B cell (primary cell): ENCODE measurements around the gene RGS19. TPM values are rescaled to one million over a fixed set of nuclear protein-coding genes. Genes with fewer than 3 reads are reported as not detected.

Experiments
- ATAC-seq: fragments of 200-7000 bp; cut with Tn5 transposase; one replicate; pipeline ENCODE4 v1.10.0; 2021; ENCODE audit warnings: low read depth, mild to moderate bottlenecking, moderate number of reproducible peaks, moderate library complexity
- CTCF ChIA-PET: fragments of 350-600 bp; sonication (Branson Sonifier 250); formaldehyde crosslinking; loops from one replicate; lab custom pipeline; 2021; ENCODE audit warnings: antibody characterized with exemption, inconsistent platforms; lab: Charles Lee
- POLR2A ChIA-PET: fragments of 350-600 bp; sonication (Branson Sonifier 250); formaldehyde crosslinking; loops from one replicate; lab custom pipeline; 2021; ENCODE audit warnings: antibody characterized with exemption; lab: Charles Lee
- DNase-seq: peaks from one replicate; pipeline ENCODE4 v3.0.0; 2013
- H2AFZ ChIP-seq: 2 replicates; pipeline ENCODE4 v1.6.1; 2012; ENCODE audit warnings: mild to moderate bottlenecking, low read depth, low read length; ENCODE audit not compliant: insufficient read depth, poor library complexity, severe bottlenecking
- H3K27ac ChIP-seq, 2 donors: 1 replicate in 1 of 2; 2 replicates in 1 of 2; pipeline ENCODE4 v1.5.1; 2012 to 2013; ENCODE audit warnings: low read length in 2 of 2, mild to moderate bottlenecking in 2 of 2, moderate library complexity in 1 of 2
- H3K27me3 ChIP-seq, 4 experiments: fragments of 200-600 bp in 1 of 4; sonication (generic) in 1 of 4; replicated peaks in 1 of 4; 1 replicate in 2 of 4; 2 replicates in 2 of 4; pipeline versions ENCODE4 v1.6.1 to v1.7.0; 2013 to 2016; ENCODE audit warnings: low read length in 3 of 4, mild to moderate bottlenecking in 2 of 4, mixed read lengths in 1 of 4, moderate library complexity in 1 of 4; ENCODE audit not compliant: insufficient read depth in 4 of 4, control insufficient read depth in 3 of 4; ENCODE audit errors: control extremely low read depth in 1 of 4
- H3K36me3 ChIP-seq, 2 experiments: replicated peaks in 1 of 2; 1 replicate in 1 of 2; 2 replicates in 1 of 2; pipeline versions ENCODE4 v1.6.1 to v1.7.1; 2013; ENCODE audit warnings: low read length in 1 of 2; ENCODE audit not compliant: insufficient read depth in 2 of 2, control insufficient read depth in 1 of 2; ENCODE audit errors: control extremely low read depth in 1 of 2, extremely low read depth in 1 of 2
- H3K4me1 ChIP-seq, 2 donors: fragments of 200-600 bp in 1 of 2; sonication (generic) in 1 of 2; 1 replicate in 1 of 2; 2 replicates in 1 of 2; pipeline versions ENCODE4 v1.5.1 to v1.6.1; 2013 to 2017; ENCODE audit warnings: low read length in 2 of 2; ENCODE audit not compliant: control insufficient read depth in 2 of 2, insufficient read depth in 2 of 2
- H3K4me2 ChIP-seq: replicated peaks from 2 replicates; pipeline ENCODE3; 2012; ENCODE audit warnings: mild to moderate bottlenecking, low read depth, low read length; ENCODE audit not compliant: poor library complexity, severe bottlenecking
- H3K4me3 ChIP-seq, 5 experiments: fragments of 200-600 bp in 1 of 5; sonication (generic) in 1 of 5; 1 replicate in 3 of 5; 2 replicates in 2 of 5; pipeline versions ENCODE4 v1.5.1 to v1.7.0; 2011 to 2016; ENCODE audit warnings: low read length in 4 of 5, mild to moderate bottlenecking in 4 of 5, low read depth in 2 of 5, control low read depth in 1 of 5, moderate library complexity in 1 of 5; ENCODE audit not compliant: insufficient read depth in 1 of 5; ENCODE audit errors: control extremely low read depth in 1 of 5, extremely low read depth in 1 of 5
- H3K79me2 ChIP-seq: fragments of 200-600 bp; sonication (generic); one replicate; pipeline ENCODE4 v1.6.0; 2016; ENCODE audit warnings: low read length; ENCODE audit not compliant: control insufficient read depth, insufficient read depth
- H3K9ac ChIP-seq: fragments of 200-600 bp; sonication (generic); 2 replicates; pipeline ENCODE4 v1.6.1; 2017; ENCODE audit warnings: mild to moderate bottlenecking, low read length, moderate library complexity
- H3K9me3 ChIP-seq, 3 donors: one replicate each; pipeline versions ENCODE4 v1.6.1 to v1.7.1; 2013; ENCODE audit warnings: low read length in 2 of 3; ENCODE audit not compliant: control insufficient read depth in 2 of 3, insufficient read depth in 1 of 3; ENCODE audit errors: control extremely low read depth in 1 of 3
- H4K20me1 ChIP-seq: 2 replicates; pipeline ENCODE4 v1.6.0; 2012; ENCODE audit warnings: mild to moderate bottlenecking, low read length; ENCODE audit not compliant: insufficient read depth, control insufficient read depth, poor library complexity, severe bottlenecking
- H3K27ac Mint-ChIP-seq: one replicate; pipeline ENCODE4 v1.8.0; 2021; ENCODE audit warnings: mixed read lengths
- H3K27me3 Mint-ChIP-seq: one replicate; pipeline ENCODE4 v1.8.0; 2021; ENCODE audit warnings: mixed read lengths
- H3K4me1 Mint-ChIP-seq: one replicate; pipeline ENCODE4 v1.8.0; 2021; ENCODE audit warnings: mixed read lengths
- H3K4me3 Mint-ChIP-seq: one replicate; pipeline ENCODE4 v1.8.0; 2021; ENCODE audit warnings: mixed read lengths
- H3K9me3 Mint-ChIP-seq: one replicate; pipeline ENCODE4 v1.8.0; 2022; ENCODE audit warnings: mixed read lengths; ENCODE audit not compliant: insufficient read depth
- EZH2 ChIP-seq: IDR thresholded peaks from 2 replicates; pipeline ENCODE4 v1.6.1; 2012; ENCODE audit warnings: borderline replicate concordance, low read depth, mild to moderate bottlenecking, moderate library complexity, low read length; ENCODE audit not compliant: insufficient read depth, poor library complexity, severe bottlenecking
- WGBS: methylation state at CpG from one replicate; pipeline ENCODE4 v1.1.5; 2013; ENCODE audit warnings: missing lambda C conversion rate; ENCODE audit not compliant: insufficient coverage; 5-methylcytosine and 5-hydroxymethylcytosine counted together
- intact Hi-C: fragments of 100-400 bp; cut with micrococcal nuclease; formaldehyde crosslinking; loops from one replicate; pipeline ENCODE4 v1.10.0; 2022
- polyA plus RNA-seq: library from polyadenylated mRNA; depleted of rRNA; stranded (reverse); fragments of >200 nt; gene quantifications from 2 replicates; pipeline ENCODE4 v1.2.3, GENCODE V29; 2012
- small RNA-seq: library from RNA; depleted of rRNA; stranded (forward); fragments of <200 nt; gene quantifications from one replicate; pipeline ENCODE3, GENCODE V24; 2012; ENCODE audit warnings: low replicate concordance, low read depth; ENCODE audit not compliant: insufficient read length
- total RNA-seq, 2 donors: library from RNA; stranded (reverse); fragments of 120-200 nt in 1 of 2; gene quantifications; 1 replicate in 1 of 2; 2 replicates in 1 of 2; pipeline versions ENCODE4 v1.2.3 to v1.2.4, GENCODE V29; 2013 to 2022
- TF ChIP-seq, protein P1 (sequence below): fragments of 200-600 bp; IDR thresholded peaks from one replicate; pipeline ENCODE4 v1.8.0; 2022; ENCODE audit warnings: antibody characterized with exemption, mild to moderate bottlenecking

RGS19 gene
- total and polyA plus RNA-seq, 2 donors (not counting 1 experiment from before 2014, with no cell fraction given), result 69.4 to 203 TPM

DNA sequence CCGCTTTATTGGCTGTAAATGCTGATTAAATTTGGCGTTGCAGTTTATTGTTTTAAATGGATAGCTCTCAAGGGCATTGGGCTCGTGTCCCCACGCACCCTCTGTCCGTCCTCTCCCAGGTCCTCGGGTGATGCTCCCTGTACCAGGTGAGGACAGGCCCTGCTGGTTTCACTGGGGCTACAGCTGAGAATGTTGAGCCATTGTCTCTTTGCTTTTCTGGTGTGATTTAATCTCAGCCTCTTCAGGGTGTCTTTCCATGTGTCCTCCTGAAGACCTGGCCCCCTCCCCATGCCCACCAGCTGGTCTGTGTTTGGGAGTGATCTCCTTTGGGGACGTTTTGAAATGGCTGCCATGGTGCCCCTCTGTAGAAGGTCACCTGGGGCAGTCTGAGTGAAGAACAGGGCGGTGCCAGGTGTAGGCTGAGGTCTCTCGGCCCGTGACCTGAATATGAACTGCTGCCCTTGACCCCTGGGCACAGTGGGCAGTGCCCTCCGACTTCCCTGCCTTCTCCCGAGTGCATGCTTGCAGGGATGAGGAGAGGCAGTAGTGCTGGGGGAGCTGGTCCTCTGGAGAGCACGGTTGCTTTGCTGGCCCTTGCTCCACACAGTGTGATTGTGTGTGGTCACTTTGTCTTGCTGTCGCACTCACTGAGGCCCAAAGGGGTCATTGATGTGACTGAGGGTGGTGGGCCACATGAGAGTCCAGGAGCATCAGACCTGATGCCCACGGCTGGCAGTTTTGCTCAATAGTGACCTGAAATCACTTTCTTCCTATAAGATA is 55.8 kb downstream of the RGS19 start:
- Histone ChIP-seq H3K9ac (no peak overlapping the region), H3K9me3 (no peaks in the 10 kb centered on the region), H2AFZ (no peak overlapping the region), H3K27me3 (no peaks in the 10 kb centered on the region), H3K4me3 (no peak overlapping the region), H3K4me2 (no peak overlapping the region), H3K4me1 (no peaks in the 10 kb centered on the region), H3K36me3 (peaks cover 3 to 87% of the 10 kb centered on the region in 2 experiments), H4K20me1 (peaks cover 64% of the 10 kb centered on the region), H3K79me2 (peaks cover 31% of the 10 kb centered on the region), H3K27ac (no peak overlapping the region)
- over 99% methylated on average over 12 of the region's 15 CpGs for WGBS
- Mint-ChIP-seq H3K27ac (no peak overlapping the region), H3K9me3 (no peaks in the 10 kb centered on the region), H3K4me1 (no peaks in the 10 kb centered on the region), H3K4me3 (no peak overlapping the region), H3K27me3 (no peaks in the 10 kb centered on the region)
- intact Hi-C loops, result no loop called here
- TF ChIP-seq, protein P1, sequence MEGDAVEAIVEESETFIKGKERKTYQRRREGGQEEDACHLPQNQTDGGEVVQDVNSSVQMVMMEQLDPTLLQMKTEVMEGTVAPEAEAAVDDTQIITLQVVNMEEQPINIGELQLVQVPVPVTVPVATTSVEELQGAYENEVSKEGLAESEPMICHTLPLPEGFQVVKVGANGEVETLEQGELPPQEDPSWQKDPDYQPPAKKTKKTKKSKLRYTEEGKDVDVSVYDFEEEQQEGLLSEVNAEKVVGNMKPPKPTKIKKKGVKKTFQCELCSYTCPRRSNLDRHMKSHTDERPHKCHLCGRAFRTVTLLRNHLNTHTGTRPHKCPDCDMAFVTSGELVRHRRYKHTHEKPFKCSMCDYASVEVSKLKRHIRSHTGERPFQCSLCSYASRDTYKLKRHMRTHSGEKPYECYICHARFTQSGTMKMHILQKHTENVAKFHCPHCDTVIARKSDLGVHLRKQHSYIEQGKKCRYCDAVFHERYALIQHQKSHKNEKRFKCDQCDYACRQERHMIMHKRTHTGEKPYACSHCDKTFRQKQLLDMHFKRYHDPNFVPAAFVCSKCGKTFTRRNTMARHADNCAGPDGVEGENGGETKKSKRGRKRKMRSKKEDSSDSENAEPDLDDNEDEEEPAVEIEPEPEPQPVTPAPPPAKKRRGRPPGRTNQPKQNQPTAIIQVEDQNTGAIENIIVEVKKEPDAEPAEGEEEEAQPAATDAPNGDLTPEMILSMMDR, result no peak
- no peak for TF ChIP-seq EZH2
- no peak for DNase-seq
- no peak for ATAC-seq
- CTCF ChIA-PET, result interaction anchor here (0.8 kb wide), 1 partner anchor 321 kb away, joined by 3 read pairs; no protein-coding TSS in a partner anchor
- POLR2A ChIA-PET, result no interaction called here

Small RNAs within 50 kb of the gene (small RNA-seq; reads per million reads assigned to genes)
- gene AL355803.1 (not detected), gene MIR6813 (not detected)

Other genes with a start within 250 kb of the RGS19 start
- 0.64 and 1.6 TPM in 2 replicates for gene ZBTB46, start 248.3 kb downstream of the RGS19 start, total RNA-seq
- 0.16 and 0.30 TPM in 2 replicates for gene ZBTB46, start 248.3 kb downstream of the RGS19 start, polyA plus RNA-seq
- not detected in 2 replicates for gene ABHD16B, start 218.0 kb downstream of the RGS19 start, total RNA-seq
- gene ABHD16B, start 218.0 kb downstream of the RGS19 start, polyA plus RNA-seq, result not detected in 2 replicates
- gene TPD52L2, start 214.2 kb downstream of the RGS19 start, total RNA-seq, result 41.1 and 41.3 TPM in 2 replicates
- 39.9 and 45.6 TPM in 2 replicates for gene TPD52L2, start 214.2 kb downstream of the RGS19 start, polyA plus RNA-seq
- gene DNAJC5, start 184.4 kb downstream of the RGS19 start, total RNA-seq, result 32.6 and 33.3 TPM in 2 replicates
- 12.2 and 13.4 TPM in 2 replicates for gene DNAJC5, start 184.4 kb downstream of the RGS19 start, polyA plus RNA-seq
- gene UCKL1, start 123.1 kb downstream of the RGS19 start, total RNA-seq, result 104 and 106 TPM in 2 replicates
- 184 and 199 TPM in 2 replicates for gene UCKL1, start 123.1 kb downstream of the RGS19 start, polyA plus RNA-seq
- 10.4 and 10.5 TPM in 2 replicates for gene ZNF512B, start 109.6 kb downstream of the RGS19 start, total RNA-seq
- gene ZNF512B, start 109.6 kb downstream of the RGS19 start, polyA plus RNA-seq, result 5.5 and 8.8 TPM in 2 replicates
- gene SAMD10, start 99.9 kb downstream of the RGS19 start, total RNA-seq, result 9.8 and 12.7 TPM in 2 replicates
- 27.4 and 34.2 TPM in 2 replicates for gene SAMD10, start 99.9 kb downstream of the RGS19 start, polyA plus RNA-seq
- gene PRPF6, start 98.4 kb downstream of the RGS19 start, total RNA-seq, result 79.7 and 82.9 TPM in 2 replicates
- gene PRPF6, start 98.4 kb downstream of the RGS19 start, polyA plus RNA-seq, result 31.7 and 32.1 TPM in 2 replicates
- gene C20orf204, start 43.3 kb downstream of the RGS19 start, total RNA-seq, result 2.5 TPM in 2 replicates
- 0.24 and 0.39 TPM in 2 replicates for gene C20orf204, start 43.3 kb downstream of the RGS19 start, polyA plus RNA-seq
- gene SOX18, start 29.9 kb downstream of the RGS19 start, total RNA-seq, result not detected in 2 replicates
- gene SOX18, start 29.9 kb downstream of the RGS19 start, polyA plus RNA-seq, result not detected in 2 replicates
- gene TCEA2, start 16.3 kb downstream of the RGS19 start, total RNA-seq, result 49.3 and 58.1 TPM in 2 replicates
- gene TCEA2, start 16.3 kb downstream of the RGS19 start, polyA plus RNA-seq, result 56.9 and 63.9 TPM in 2 replicates
- gene OPRL1, start 564 bp upstream of the RGS19 start, total RNA-seq, result 6.2 and 7.3 TPM in 2 replicates
- gene OPRL1, start 564 bp upstream of the RGS19 start, polyA plus RNA-seq, result 3.1 and 3.5 TPM in 2 replicates
- 1.8 and 1.9 TPM in 2 replicates for gene LKAAEAR1, start 4.9 kb upstream of the RGS19 start, total RNA-seq
- gene LKAAEAR1, start 4.9 kb upstream of the RGS19 start, polyA plus RNA-seq, result 0.87 TPM in 1 of 2 replicates, not detected in the other
- 0.22 TPM in 1 of 2 replicates, not detected in the other for gene NPBWR2, start 28.0 kb upstream of the RGS19 start, total RNA-seq
- 0.21 and 0.22 TPM in 2 replicates for gene NPBWR2, start 28.0 kb upstream of the RGS19 start, polyA plus RNA-seq
- gene MYT1, start 84.9 kb upstream of the RGS19 start, total RNA-seq, result 42.2 and 47.3 TPM in 2 replicates
- gene MYT1, start 84.9 kb upstream of the RGS19 start, polyA plus RNA-seq, result 0.49 and 0.55 TPM in 2 replicates
- gene PCMTD2, start 176.2 kb upstream of the RGS19 start, total RNA-seq, result 120 and 131 TPM in 2 replicates
- 39.8 and 52.1 TPM in 2 replicates for gene PCMTD2, start 176.2 kb upstream of the RGS19 start, polyA plus RNA-seq